WTC11 (cell line): Measurements from ENCODE around the gene GRB10. TPM values are rescaled to one million over a fixed set of nuclear protein-coding genes. Genes with fewer than 3 reads are reported as not detected.

Experiments used
- ATAC-seq: fragments of 200-7000 bp; cut with Tn5 transposase; 2 replicates; pipeline ENCODE4 v1.10.0; 2021; ENCODE audit warnings: mild to moderate bottlenecking, moderate library complexity
- CTCF ChIA-PET: fragments of 300-600 bp; sonication (Branson Sonifier 250); formaldehyde crosslinking; loops from one replicate; lab custom pipeline; 2021; ENCODE audit warnings: antibody characterized with exemption; lab: Charles Lee
- POLR2A ChIA-PET: fragments of 350-600 bp; sonication (Branson Sonifier 250); formaldehyde crosslinking; loops from one replicate; lab custom pipeline; 2021; ENCODE audit warnings: antibody characterized with exemption; lab: Charles Lee
- DNase-seq: peaks from one replicate; pipeline ENCODE4 v3.0.0; 2021; ENCODE audit warnings: low spot score
- H3K27ac Mint-ChIP-seq: 2 replicates; pipeline ENCODE4 v1.8.0; 2021; ENCODE audit warnings: mixed read lengths
- H3K27me3 Mint-ChIP-seq: 2 replicates; pipeline ENCODE4 v1.8.0; 2021; ENCODE audit warnings: low read depth, mild to moderate bottlenecking, moderate library complexity, mixed read lengths
- H3K36me3 Mint-ChIP-seq: 2 replicates; pipeline ENCODE4 v1.8.0; 2021; ENCODE audit warnings: mixed read lengths
- H3K4me1 Mint-ChIP-seq: 2 replicates; pipeline ENCODE4 v1.8.0; 2022; ENCODE audit warnings: mixed read lengths
- H3K4me3 Mint-ChIP-seq: 2 replicates; pipeline ENCODE4 v1.8.0; 2021; ENCODE audit warnings: mild to moderate bottlenecking, moderate library complexity, mixed read lengths
- H3K9me3 Mint-ChIP-seq: 2 replicates; pipeline ENCODE4 v1.8.0; 2021; ENCODE audit warnings: mixed read lengths
- CBFB ChIP-seq: sonication (generic); formaldehyde crosslinking; IDR thresholded peaks from 2 replicates; pipeline ENCODE4 v1.8.1; 2022; ENCODE audit warnings: mild to moderate bottlenecking, low read depth, missing genetic modification reagents
- CREB1 ChIP-seq: sonication (generic); formaldehyde crosslinking; IDR thresholded peaks from 2 replicates; pipeline ENCODE4 v1.8.0; 2023; ENCODE audit warnings: mild to moderate bottlenecking, missing genetic modification reagents
- CREM ChIP-seq: sonication (generic); formaldehyde crosslinking; IDR thresholded peaks from 2 replicates; pipeline ENCODE4 v1.8.1; 2022; ENCODE audit warnings: mild to moderate bottlenecking, missing genetic modification reagents, moderate library complexity
- FOXP4 ChIP-seq: sonication (generic); formaldehyde crosslinking; IDR thresholded peaks from 2 replicates; pipeline ENCODE4 v1.8.0; 2022; ENCODE audit warnings: mild to moderate bottlenecking, missing genetic modification reagents
- NFYB ChIP-seq: sonication (generic); formaldehyde crosslinking; conservative IDR thresholded peaks from 2 replicates; pipeline ENCODE4 v1.8.0; 2022; ENCODE audit warnings: low read depth, missing genetic modification reagents
- SP1 ChIP-seq: sonication (generic); formaldehyde crosslinking; conservative IDR thresholded peaks from 2 replicates; pipeline ENCODE4 v1.8.1; 2022; ENCODE audit warnings: missing genetic modification reagents
- STAT6 ChIP-seq: sonication (generic); formaldehyde crosslinking; conservative IDR thresholded peaks from 2 replicates; pipeline ENCODE4 v1.8.1; 2023; ENCODE audit warnings: mild to moderate bottlenecking, low read depth, missing genetic modification reagents, moderate library complexity
- TEAD1 ChIP-seq: sonication (generic); formaldehyde crosslinking; IDR thresholded peaks from 2 replicates; pipeline ENCODE4 v1.8.0; 2022; ENCODE audit warnings: mild to moderate bottlenecking, missing genetic modification reagents
- TEAD4 ChIP-seq: sonication (generic); formaldehyde crosslinking; IDR thresholded peaks from 2 replicates; pipeline ENCODE4 v1.8.0; 2022; ENCODE audit warnings: mild to moderate bottlenecking, missing genetic modification reagents
- ZBTB21 ChIP-seq: sonication (generic); formaldehyde crosslinking; IDR thresholded peaks from 2 replicates; pipeline ENCODE4 v1.8.1; 2023; ENCODE audit warnings: mild to moderate bottlenecking, missing genetic modification reagents, borderline replicate concordance
- ZNF263 ChIP-seq: sonication (generic); formaldehyde crosslinking; IDR thresholded peaks from 2 replicates; pipeline ENCODE4 v1.8.1; 2022; ENCODE audit warnings: low read depth, mild to moderate bottlenecking, moderate library complexity, missing genetic modification reagents
- ZNF396 ChIP-seq: fragments of 250-450 bp; sonication (Bioruptor Pico); IDR thresholded peaks from 2 replicates; pipeline ENCODE4 v1.8.0; 2021; ENCODE audit warnings: mild to moderate bottlenecking, moderate library complexity, borderline replicate concordance
- ZNF423 ChIP-seq: fragments of 250-450 bp; sonication (Bioruptor Pico); IDR thresholded peaks from 2 replicates; pipeline ENCODE4 v2.1.2; 2022; ENCODE audit warnings: mild to moderate bottlenecking, moderate library complexity
- total RNA-seq: library from RNA; stranded (reverse); gene quantifications from 3 replicates; pipeline ENCODE4 v1.2.3, GENCODE V29; 2021
- TF ChIP-seq, protein P1 (sequence below): sonication (generic); formaldehyde crosslinking; IDR thresholded peaks from 2 replicates; pipeline ENCODE4 v1.8.0; 2022; ENCODE audit warnings: mild to moderate bottlenecking, missing genetic modification reagents
- TF ChIP-seq, protein P2 (sequence below): sonication (generic); formaldehyde crosslinking; IDR thresholded peaks from 2 replicates; pipeline ENCODE4 v1.8.1; 2022; ENCODE audit warnings: mild to moderate bottlenecking, missing genetic modification reagents, moderate library complexity, borderline replicate concordance
- TF ChIP-seq, protein P3 (sequence below): sonication (generic); formaldehyde crosslinking; IDR thresholded peaks from 2 replicates; pipeline ENCODE4 v1.8.1; 2022; ENCODE audit warnings: low read depth, mild to moderate bottlenecking, moderate library complexity, missing genetic modification reagents, borderline replicate concordance
- TF ChIP-seq, protein P4 (sequence below): sonication (generic); formaldehyde crosslinking; IDR thresholded peaks from 2 replicates; pipeline ENCODE4 v1.8.1; 2022; ENCODE audit warnings: missing genetic modification reagents, borderline replicate concordance

The GRB10 gene
- total RNA-seq, 1 experiment from 2014 or later: 103 TPM

DNA sequence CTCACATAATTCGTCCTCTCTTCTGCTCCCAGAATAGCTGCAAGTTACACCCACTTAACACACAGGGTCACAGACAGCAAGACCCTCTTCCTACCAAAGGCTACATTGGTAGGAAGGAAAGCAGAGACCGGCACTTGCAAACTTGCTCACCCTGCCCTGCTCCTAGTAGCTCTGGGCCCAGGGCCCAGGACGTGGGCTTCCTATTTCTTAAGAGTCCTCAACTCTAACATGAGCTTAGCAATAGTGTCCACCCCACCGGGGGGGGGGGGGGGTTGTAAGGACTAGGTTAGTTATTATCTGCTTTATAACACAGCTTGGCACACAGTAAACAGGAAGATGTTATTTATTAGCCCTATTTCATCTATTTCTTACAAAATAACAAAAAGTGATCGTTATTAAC lies 106.6 kb downstream of the GRB10 start (continued):
- TF ChIP-seq, protein P1, sequence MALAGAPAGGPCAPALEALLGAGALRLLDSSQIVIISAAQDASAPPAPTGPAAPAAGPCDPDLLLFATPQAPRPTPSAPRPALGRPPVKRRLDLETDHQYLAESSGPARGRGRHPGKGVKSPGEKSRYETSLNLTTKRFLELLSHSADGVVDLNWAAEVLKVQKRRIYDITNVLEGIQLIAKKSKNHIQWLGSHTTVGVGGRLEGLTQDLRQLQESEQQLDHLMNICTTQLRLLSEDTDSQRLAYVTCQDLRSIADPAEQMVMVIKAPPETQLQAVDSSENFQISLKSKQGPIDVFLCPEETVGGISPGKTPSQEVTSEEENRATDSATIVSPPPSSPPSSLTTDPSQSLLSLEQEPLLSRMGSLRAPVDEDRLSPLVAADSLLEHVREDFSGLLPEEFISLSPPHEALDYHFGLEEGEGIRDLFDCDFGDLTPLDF (CRISPR knock-in tag): no peak
- no peak for TF ChIP-seq ZNF396 (CRISPR knock-in tag)
- no peak for TF ChIP-seq ZBTB21 (CRISPR knock-in tag)
- TF ChIP-seq CREB1: no peak
- TF ChIP-seq, protein P2, sequence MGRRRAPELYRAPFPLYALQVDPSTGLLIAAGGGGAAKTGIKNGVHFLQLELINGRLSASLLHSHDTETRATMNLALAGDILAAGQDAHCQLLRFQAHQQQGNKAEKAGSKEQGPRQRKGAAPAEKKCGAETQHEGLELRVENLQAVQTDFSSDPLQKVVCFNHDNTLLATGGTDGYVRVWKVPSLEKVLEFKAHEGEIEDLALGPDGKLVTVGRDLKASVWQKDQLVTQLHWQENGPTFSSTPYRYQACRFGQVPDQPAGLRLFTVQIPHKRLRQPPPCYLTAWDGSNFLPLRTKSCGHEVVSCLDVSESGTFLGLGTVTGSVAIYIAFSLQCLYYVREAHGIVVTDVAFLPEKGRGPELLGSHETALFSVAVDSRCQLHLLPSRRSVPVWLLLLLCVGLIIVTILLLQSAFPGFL: no peak
- no peak for TF ChIP-seq CREM (CRISPR knock-in tag)
- TF ChIP-seq SP1: no peak
- TF ChIP-seq TEAD1 (CRISPR knock-in tag): no peak
- TF ChIP-seq, protein P3, sequence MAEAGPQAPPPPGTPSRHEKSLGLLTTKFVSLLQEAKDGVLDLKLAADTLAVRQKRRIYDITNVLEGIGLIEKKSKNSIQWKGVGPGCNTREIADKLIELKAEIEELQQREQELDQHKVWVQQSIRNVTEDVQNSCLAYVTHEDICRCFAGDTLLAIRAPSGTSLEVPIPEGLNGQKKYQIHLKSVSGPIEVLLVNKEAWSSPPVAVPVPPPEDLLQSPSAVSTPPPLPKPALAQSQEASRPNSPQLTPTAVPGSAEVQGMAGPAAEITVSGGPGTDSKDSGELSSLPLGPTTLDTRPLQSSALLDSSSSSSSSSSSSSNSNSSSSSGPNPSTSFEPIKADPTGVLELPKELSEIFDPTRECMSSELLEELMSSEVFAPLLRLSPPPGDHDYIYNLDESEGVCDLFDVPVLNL (CRISPR knock-in tag): no peak
- no peak for TF ChIP-seq ZNF263
- TF ChIP-seq FOXP4: no peak
- no peak for TF ChIP-seq ZNF423 (CRISPR knock-in tag)

GRCh38 chr7:50674896-50675835 lies 107.5 kb downstream of the GRB10 start:
- peaks cover 27% of the 10 kb centered on the region for H3K4me1 Mint-ChIP-seq
- no peaks in the 10 kb centered on the region for H3K9me3 Mint-ChIP-seq
- no peak overlapping the region for H3K27ac Mint-ChIP-seq
- POLR2A ChIA-PET: no interaction called here
- H3K36me3 Mint-ChIP-seq: peaks cover 14% of the 10 kb centered on the region
- CTCF ChIA-PET: interaction anchor here (0.8 to 1.9 kb wide), 2 partner anchors 43 to 326 kb away, joined by 4 to 7 read pairs; no protein-coding TSS in a partner anchor
- no peak for DNase-seq
- TF ChIP-seq CREB1: no peak
- TF ChIP-seq, all 79 proteins: peak for 0
- Mint-ChIP-seq H3K27me3 (no peaks in the 10 kb centered on the region), H3K4me3 (no peak overlapping the region)
- no peak for ATAC-seq

DNA sequence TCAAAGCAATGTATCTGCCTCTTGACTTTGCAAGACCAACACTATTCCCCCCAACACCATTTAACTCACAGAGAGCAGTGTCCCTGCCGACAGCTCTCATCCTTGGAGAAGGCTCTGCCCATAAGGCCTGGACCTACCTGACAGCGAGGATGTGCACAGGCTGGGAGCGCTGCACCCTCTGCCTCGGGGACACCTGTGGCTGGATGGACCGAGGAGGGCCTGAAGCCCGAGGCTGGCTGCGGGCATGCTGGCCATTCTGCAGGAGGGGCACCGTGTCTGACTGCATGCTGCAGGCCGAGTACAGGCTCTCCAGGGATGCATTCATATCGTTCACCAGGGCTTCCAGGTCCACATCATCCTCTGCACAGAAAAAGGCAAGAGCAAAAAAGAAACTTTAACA lies 108.4 kb downstream of the GRB10 start:
- H3K4me1 Mint-ChIP-seq: peaks cover 25% of the 10 kb centered on the region

More for the DNA sequence above, 108.4 kb downstream of the GRB10 start:
- peaks cover 4% of the 10 kb centered on the region for H3K9me3 Mint-ChIP-seq
- H3K27me3 Mint-ChIP-seq: no peaks in the 10 kb centered on the region
- TF ChIP-seq NFYB (CRISPR knock-in tag) (no peak), STAT6 (CRISPR knock-in tag) (no peak), CBFB (CRISPR knock-in tag) (no peak), TEAD4 (no peak)
- TF ChIP-seq, protein P4, sequence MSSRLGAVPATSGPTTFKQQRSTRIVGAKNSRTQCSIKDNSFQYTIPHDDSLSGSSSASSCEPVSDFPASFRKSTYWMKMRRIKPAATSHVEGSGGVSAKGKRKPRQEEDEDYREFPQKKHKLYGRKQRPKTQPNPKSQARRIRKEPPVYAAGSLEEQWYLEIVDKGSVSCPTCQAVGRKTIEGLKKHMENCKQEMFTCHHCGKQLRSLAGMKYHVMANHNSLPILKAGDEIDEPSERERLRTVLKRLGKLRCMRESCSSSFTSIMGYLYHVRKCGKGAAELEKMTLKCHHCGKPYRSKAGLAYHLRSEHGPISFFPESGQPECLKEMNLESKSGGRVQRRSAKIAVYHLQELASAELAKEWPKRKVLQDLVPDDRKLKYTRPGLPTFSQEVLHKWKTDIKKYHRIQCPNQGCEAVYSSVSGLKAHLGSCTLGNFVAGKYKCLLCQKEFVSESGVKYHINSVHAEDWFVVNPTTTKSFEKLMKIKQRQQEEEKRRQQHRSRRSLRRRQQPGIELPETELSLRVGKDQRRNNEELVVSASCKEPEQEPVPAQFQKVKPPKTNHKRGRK: no peak
- no peak overlapping the region for H3K4me3 Mint-ChIP-seq
- ChIA-PET POLR2A (no interaction called here), CTCF (no interaction called here)
- DNase-seq (no peak), ATAC-seq (no peak)
- peaks cover 21% of the 10 kb centered on the region for H3K36me3 Mint-ChIP-seq
- no peak overlapping the region for H3K27ac Mint-ChIP-seq
